ENCODE results near the gene GLIPR2.

GLIPR2 gene

DNA sequence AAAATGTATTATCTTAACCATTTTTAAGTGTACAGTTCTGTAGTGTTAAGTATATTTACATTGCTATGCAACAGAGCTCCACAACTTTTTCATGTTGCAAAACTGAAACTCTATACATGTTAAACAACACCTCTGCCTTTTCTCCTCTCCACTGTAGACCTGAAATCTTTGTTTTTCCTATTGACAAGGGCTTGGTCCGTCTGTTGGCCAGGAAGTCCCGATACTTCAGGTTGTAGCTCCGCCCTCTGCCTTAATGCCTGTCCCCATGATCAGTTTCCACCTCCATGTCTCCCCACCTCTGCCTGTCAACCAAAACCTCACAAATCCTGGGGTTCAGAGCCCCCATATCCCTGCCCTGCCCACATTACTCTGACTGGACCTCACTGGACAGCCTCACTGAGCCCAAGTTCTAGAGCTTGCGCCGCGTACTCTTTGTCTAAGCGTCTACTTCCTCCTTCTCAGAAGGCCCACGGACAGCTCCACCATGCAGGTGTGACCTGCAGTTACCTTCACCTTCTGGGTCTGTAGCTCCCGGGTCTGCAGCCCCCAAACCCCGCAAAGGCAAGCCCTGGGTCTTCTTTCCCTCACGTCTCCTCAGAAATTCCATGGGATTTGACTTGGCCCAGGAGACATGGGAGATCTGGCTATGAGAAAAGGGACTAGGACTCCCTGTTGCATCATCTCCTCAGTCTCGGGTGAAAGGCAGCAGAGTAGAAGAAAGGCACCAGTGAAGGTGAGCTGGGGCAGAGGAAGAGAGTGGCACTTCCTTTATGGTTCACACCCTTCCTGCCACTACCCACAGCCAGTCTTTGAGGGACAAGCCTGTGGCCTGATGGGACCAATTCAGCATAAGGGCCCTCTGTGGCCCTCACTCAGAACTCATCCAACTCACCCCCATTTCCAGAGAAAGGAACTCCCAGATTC, 8.0 kb downstream of the GLIPR2 start:
- H3K36me3 Mint-ChIP-seq (ENCODE audit: low read depth): peaks cover 53% of the 10 kb centered on the region
- H3K27ac Mint-ChIP-seq: peak overlapping the region; percentile 92

DNA sequence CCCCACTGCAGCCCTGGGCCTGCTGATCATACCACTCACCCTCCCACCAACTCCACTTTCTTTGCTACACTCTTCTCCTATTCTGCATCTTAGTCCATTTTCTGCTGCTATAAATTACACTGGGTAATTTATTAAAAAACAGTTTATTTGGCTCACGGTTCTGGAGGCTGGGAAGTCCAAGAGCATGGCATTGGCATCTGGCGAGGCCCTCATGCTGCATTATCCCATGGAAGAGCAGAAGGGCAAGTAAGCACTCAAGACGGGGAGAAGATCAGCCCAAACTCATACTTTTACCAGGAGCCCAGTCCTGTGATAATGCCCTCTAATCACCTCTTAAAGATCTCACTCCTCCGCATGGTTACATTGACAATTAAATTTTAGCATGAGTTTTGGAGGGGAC, 9.4 kb downstream of the GLIPR2 start:
- H3K27me3 Mint-ChIP-seq (ENCODE audit: low read depth): no peaks in the 10 kb centered on the region
- H3K27ac Mint-ChIP-seq: peak overlapping the region; percentile 92
- peaks cover 80% of the 10 kb centered on the region for H3K4me1 Mint-ChIP-seq (ENCODE audit: low read depth)
- H3K9me3 Mint-ChIP-seq: peaks cover 19% of the 10 kb centered on the region
- H3K4me3 Mint-ChIP-seq: peak overlapping the region; percentile 84
- H3K36me3 Mint-ChIP-seq (ENCODE audit: low read depth): peaks cover 54% of the 10 kb centered on the region

More for the DNA sequence above, 8.0 kb downstream of the GLIPR2 start:
- Mint-ChIP-seq H3K27me3 (ENCODE audit: low read depth) (no peaks in the 10 kb centered on the region), H3K9me3 (peaks cover 19% of the 10 kb centered on the region), H3K4me3 (peak overlapping the region; percentile 84), H3K4me1 (ENCODE audit: low read depth) (peaks cover 83% of the 10 kb centered on the region)

DNA sequence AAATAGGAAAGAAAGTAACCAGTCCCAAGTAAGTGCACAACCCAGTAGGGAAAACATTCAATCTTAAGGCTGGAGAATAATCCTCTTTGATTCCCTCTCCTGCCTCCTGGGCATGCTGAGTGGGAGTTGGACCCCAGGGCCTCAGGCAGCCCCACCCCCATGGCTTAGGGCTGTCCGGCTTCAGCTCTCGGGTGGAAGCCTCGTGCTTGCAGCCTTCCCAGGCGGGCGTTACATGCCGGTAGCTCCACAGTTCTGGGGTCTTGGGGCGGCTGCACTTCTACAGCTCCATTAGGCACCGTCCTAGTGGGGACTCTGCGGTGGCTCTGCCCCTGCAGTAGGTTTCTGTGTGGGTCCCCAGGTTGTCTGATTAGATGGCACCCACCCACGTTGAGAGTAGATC, 10.1 kb downstream of the GLIPR2 start:
- Mint-ChIP-seq H3K9me3 (peaks cover 19% of the 10 kb centered on the region), H3K4me1 (ENCODE audit: low read depth) (peaks cover 79% of the 10 kb centered on the region), H3K27me3 (ENCODE audit: low read depth) (no peaks in the 10 kb centered on the region), H3K4me3 (no peak overlapping the region), H3K27ac (no peak overlapping the region), H3K36me3 (ENCODE audit: low read depth) (peaks cover 58% of the 10 kb centered on the region)

DNA sequence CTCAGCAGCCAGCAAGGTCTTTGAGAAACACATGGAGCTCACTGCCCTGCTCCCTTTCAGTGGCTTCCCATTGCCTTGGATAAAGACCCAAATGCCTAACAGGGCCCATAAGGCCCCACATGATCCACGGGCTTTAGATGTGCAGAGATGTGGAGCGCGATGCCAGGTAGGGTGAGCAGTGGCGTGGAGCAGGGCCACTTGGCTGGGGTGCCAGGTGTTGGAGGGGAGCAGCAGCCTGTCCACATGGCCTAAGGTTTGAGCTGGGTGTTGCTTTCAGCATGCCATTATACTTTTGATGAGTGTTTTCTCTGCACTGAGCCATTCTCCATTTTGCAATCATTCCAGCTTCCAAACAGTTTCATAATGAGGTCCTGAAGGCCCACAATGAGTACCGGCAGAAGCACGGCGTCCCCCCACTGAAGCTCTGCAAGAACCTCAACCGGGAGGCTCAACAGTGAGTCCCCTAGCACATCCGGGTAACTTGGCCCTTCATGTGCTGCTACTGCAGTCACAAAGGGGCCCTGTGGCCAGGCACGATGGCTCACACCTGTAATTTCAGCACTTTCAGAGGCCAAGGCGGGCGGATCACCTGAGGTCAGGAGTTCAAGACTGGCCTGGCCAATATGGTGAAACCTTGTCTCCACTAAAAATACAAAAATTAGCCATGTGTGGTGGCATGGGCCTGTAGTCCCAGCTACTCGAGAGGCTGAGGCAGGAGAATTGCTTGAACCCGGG, 11.1 kb downstream of the GLIPR2 start:
- peaks cover 19% of the 10 kb centered on the region for H3K9me3 Mint-ChIP-seq
- H3K27ac Mint-ChIP-seq: peak overlapping the region; percentile 42
- peaks cover 76% of the 10 kb centered on the region for H3K4me1 Mint-ChIP-seq (ENCODE audit: low read depth)
- peaks cover 62% of the 10 kb centered on the region for H3K36me3 Mint-ChIP-seq (ENCODE audit: low read depth)
- H3K4me3 Mint-ChIP-seq: peak overlapping the region; percentile 16
- H3K27me3 Mint-ChIP-seq (ENCODE audit: low read depth): no peaks in the 10 kb centered on the region

DNA sequence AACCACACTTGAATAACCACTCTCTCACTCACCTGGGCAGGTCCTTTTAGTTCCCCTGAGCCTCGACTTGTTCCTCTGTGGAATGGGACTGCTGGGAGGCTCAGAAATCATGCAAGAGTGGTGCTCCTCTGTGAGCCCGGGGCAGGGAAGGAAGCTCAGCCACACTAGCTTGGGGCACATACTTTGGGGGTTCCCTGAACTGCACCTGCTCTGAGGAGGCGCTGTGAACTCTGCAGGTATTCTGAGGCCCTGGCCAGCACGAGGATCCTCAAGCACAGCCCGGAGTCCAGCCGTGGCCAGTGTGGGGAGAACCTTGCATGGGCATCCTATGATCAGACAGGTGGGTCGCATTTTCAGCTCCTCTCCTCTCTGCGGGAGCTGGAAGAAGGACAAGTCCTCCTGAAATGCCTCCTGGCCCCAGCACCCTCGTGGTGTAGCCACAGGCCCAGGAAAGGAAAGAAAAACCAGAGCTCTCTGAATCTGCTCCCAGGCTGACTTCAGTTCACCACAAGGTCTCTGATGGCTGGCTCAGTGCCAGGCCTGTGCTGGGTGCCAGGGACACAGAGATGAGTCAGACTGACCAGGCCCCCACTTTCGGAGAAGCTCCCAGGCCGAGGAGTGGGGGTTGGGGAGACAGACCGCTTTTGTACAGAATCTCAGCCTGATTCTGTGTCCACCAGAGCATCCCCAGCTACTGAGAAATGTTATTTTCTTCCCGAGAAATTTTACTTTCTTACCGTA, 11.9 kb downstream of the GLIPR2 start:
- H3K4me1 Mint-ChIP-seq (ENCODE audit: low read depth): peaks cover 73% of the 10 kb centered on the region
- no peaks in the 10 kb centered on the region for H3K27me3 Mint-ChIP-seq (ENCODE audit: low read depth)
- peaks cover 61% of the 10 kb centered on the region for H3K36me3 Mint-ChIP-seq (ENCODE audit: low read depth)
- H3K4me3 Mint-ChIP-seq: no peak overlapping the region
- H3K9me3 Mint-ChIP-seq: peaks cover 19% of the 10 kb centered on the region
- H3K27ac Mint-ChIP-seq: peak overlapping the region; percentile 17

DNA sequence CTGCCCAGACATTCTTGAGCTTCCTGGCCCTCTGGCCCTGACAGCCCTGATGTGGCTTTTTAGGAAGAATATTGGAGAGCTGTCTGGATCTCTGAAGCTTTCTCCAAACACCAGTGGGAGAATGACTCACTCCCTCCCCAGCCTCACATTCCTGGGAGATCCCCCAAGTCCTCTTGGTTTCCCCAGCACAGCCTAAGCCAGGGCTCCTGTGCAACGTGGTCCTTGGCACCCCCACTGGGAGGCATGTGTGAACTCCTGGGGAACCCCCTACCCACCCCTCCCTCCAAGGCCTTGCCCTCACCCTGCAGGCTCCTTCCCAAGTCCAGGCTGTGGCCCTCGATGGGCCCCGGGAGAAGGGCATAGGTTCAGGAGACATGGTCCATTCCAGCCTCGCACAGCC, 12.7 kb downstream of the GLIPR2 start:
- peaks cover 71% of the 10 kb centered on the region for H3K4me1 Mint-ChIP-seq (ENCODE audit: low read depth)
- H3K27me3 Mint-ChIP-seq (ENCODE audit: low read depth): no peaks in the 10 kb centered on the region
- H3K36me3 Mint-ChIP-seq (ENCODE audit: low read depth): peaks cover 61% of the 10 kb centered on the region
- no peak overlapping the region for H3K27ac Mint-ChIP-seq
- H3K9me3 Mint-ChIP-seq: peaks cover 19% of the 10 kb centered on the region
- no peak overlapping the region for H3K4me3 Mint-ChIP-seq

DNA sequence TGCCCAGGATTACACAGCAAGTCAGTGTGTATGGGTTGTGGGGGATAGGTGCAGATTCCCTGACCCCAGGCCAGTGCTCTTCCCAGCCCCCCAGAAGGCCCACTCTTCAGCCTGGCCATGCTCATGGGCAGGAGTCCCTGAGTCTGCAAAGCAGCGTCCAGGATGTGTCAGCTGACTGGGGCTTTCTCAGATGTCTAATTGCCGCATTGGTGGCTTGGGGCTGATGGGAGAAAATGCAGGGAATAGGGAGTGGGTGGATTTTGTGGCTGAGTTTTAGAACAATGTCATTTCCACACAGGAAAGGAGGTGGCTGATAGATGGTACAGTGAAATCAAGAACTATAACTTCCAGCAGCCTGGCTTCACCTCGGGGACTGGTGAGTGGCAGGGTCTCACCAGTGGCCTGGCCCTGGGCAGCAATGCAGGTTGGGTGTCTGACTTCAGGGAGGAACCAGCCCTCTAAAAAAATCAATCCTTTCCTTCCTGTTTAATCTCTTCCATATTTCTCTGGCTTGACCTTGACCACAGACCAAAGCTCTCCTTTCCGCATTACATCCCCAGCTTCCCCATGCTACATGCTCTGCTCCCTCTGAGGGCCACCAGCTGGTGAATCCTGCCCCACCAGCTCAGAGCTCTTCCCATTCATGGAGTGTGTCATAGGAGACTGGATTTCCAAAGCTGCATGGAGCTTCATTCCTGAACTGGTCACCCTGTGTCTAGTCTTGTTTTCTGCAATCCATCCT, 14.2 kb downstream of the GLIPR2 start:
- peak overlapping the region; percentile 77 for H3K4me3 Mint-ChIP-seq
- H3K4me1 Mint-ChIP-seq (ENCODE audit: low read depth): peaks cover 62% of the 10 kb centered on the region
- H3K9me3 Mint-ChIP-seq: peaks cover 13% of the 10 kb centered on the region
- H3K36me3 Mint-ChIP-seq (ENCODE audit: low read depth): peaks cover 56% of the 10 kb centered on the region
- H3K27me3 Mint-ChIP-seq (ENCODE audit: low read depth): no peaks in the 10 kb centered on the region
- H3K27ac Mint-ChIP-seq: peak overlapping the region; percentile 97

DNA sequence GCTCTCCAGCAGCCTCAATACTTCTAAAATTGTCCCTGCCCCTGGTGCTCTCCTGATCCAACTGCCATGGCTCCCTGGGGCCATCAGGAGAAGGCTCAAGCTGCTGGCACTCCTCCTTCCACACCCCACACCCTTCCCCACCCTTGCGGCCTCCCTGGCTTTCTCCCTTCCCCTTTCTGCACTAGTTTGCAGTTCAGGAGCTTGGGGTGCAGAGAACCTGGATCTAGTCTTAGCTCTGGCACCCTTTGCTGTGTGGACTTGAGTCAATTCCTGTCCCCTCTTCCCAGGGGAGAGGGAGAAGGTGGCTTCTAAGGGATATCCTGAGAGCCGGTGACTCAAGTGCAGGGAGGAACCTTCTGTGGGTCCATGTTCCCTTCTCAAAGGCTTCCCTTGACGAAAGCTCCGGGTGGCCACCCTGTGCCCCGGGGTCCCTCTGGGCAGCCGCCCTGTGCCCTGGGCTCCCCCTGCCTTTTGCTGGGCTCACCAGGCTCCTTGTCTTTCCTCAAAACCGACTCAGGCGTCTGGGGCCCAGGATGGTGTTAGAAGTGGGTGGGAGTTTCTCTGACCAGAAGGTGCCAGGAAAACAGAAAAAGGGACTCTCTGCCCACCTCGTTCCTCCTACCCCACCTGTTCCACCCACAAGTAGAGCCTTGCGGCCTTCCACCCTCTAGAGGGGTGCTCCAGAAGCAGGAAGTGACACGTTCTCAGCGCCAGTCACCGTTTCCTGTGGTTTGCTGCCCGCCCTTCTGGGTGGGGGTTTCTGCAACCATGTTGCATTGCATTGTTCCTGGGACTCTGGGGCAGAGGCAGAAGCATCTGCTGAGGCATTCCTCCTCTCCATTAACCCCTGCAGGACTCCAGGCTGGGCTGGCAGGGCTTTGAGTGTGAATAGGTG, 15.0 kb downstream of the GLIPR2 start:
- Mint-ChIP-seq H3K27me3 (ENCODE audit: low read depth) (no peaks in the 10 kb centered on the region), H3K9me3 (peaks cover 5% of the 10 kb centered on the region), H3K4me3 (peak overlapping the region; percentile 80), H3K36me3 (ENCODE audit: low read depth) (peaks cover 53% of the 10 kb centered on the region), H3K27ac (peak overlapping the region; percentile 97), H3K4me1 (ENCODE audit: low read depth) (peaks cover 55% of the 10 kb centered on the region)

DNA sequence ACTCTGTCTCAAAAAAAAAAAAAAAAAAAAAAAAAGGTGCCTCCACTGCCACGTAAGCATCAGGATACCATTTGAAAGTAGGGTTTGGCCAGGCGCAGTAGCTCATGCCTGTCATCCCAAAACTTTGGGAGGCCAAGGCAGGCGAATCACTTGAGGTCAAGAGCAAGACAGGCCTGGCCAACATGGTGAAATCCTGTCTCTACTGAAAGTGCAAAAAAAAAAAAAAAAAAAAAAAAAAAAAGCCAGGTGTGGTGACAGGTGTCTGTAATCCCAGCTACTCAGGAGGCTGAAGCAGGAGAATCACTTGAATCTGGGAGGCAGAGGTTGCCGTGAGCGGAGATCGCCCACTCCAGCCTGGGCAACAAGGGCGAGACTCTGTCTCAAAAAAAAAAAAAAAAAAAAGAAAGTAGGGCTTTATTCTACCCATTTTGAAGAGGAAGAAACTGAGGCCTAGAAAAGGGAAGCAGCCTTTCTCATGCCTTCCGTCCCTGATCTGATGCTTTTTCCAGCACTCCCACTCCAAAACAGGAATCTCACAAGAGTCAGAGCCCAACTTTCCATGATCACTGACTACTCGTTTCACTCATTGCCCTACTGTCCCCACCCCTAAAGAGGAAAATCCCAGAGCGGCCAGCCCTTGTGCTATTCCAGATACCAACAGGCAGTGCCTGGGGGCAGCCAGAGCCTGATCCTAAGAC, 16.4 kb downstream of the GLIPR2 start:
- Mint-ChIP-seq H3K4me1 (ENCODE audit: low read depth) (peaks cover 49% of the 10 kb centered on the region), H3K27ac (peak overlapping the region; percentile 77), H3K9me3 (no peaks in the 10 kb centered on the region), H3K27me3 (ENCODE audit: low read depth) (no peaks in the 10 kb centered on the region), H3K4me3 (no peak overlapping the region), H3K36me3 (ENCODE audit: low read depth) (peaks cover 45% of the 10 kb centered on the region)

DNA sequence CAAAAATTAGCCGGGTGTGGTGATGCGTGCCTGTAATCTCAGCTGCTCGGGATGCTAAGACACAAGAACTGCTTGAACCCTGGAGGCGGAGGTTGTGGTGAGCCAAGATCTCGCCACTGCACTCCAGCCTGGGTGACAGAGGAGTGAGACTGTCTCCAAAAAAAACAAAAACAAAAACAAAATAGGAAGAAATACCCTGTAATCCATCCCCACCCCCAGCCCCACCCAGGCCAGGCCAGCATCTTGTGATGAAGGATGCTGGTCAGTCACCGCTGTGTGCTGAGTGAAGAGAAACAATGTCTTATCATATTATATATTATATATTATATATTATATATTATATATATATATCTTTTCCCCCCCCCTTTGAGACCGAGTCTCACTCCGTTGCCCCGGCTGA, 17.2 kb downstream of the GLIPR2 start:
- Mint-ChIP-seq H3K4me3 (no peak overlapping the region), H3K4me1 (ENCODE audit: low read depth) (peaks cover 48% of the 10 kb centered on the region), H3K27me3 (ENCODE audit: low read depth) (no peaks in the 10 kb centered on the region), H3K9me3 (no peaks in the 10 kb centered on the region), H3K36me3 (ENCODE audit: low read depth) (peaks cover 48% of the 10 kb centered on the region), H3K27ac (peak overlapping the region; percentile 43)

DNA sequence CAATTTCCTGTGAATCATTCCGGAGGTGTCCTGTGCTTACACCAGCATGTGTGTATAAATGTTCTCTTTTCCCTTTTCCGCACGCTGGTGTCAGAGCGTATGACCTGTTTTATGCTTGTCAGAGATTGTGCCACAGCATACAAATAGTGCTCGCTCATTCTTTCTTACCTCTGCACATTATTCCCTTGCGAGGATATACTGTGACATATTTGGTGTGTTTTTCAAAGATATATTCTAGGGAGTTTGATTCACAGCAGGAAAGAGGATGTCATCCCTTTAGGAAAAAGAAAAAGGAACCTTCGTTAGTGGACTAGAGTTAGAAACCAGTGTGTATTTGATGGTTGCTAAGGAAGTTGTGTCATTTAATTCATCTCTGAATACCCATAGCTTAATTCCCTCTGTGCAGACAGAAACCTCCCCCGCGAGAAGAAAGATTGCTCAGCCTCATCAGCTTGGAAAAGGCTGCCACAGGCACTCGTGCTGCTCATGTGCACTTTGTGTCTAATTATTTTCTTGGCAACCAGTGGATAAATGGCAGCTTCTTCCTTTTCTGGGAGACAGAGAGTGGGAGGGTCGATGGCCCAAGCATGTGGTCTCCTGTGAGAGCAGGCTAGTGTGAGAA, 17.9 kb downstream of the GLIPR2 start:
- H3K27me3 Mint-ChIP-seq (ENCODE audit: low read depth): no peaks in the 10 kb centered on the region
- H3K27ac Mint-ChIP-seq: peak overlapping the region; percentile 43
- H3K9me3 Mint-ChIP-seq: no peaks in the 10 kb centered on the region
- no peak overlapping the region for H3K4me3 Mint-ChIP-seq
- peaks cover 44% of the 10 kb centered on the region for H3K4me1 Mint-ChIP-seq (ENCODE audit: low read depth)
- H3K36me3 Mint-ChIP-seq (ENCODE audit: low read depth): peaks cover 49% of the 10 kb centered on the region

DNA sequence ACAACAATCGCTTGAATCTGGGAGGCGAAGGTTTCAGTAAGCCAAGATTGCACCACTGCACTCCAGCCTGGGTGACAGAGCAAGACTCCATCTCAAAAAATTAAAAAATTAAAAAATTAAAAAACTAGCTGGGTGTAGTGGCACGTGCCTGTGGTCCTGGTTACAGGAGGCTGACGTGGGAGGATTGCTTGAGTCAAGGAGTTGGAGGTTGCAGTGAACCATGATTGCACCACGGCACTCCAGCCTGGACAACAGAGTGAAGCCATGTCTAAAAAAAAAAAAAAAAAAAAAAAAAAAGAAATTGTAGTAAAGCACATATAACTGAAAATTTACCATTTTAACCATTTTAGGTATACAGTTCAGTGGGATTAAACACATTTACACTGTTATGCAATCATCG, 19.6 kb downstream of the GLIPR2 start:
- no peaks in the 10 kb centered on the region for H3K27me3 Mint-ChIP-seq (ENCODE audit: low read depth)
- peaks cover 37% of the 10 kb centered on the region for H3K4me1 Mint-ChIP-seq (ENCODE audit: low read depth)
- H3K36me3 Mint-ChIP-seq (ENCODE audit: low read depth): peaks cover 46% of the 10 kb centered on the region
- H3K27ac Mint-ChIP-seq: no peak overlapping the region
- no peaks in the 10 kb centered on the region for H3K9me3 Mint-ChIP-seq
- H3K4me3 Mint-ChIP-seq: no peak overlapping the region
